H1 (cell line): ENCODE results near the gene HES3. TPM values are rescaled to one million over a fixed set of nuclear protein-coding genes. Genes with fewer than 3 reads are reported as not detected.

Experiments used
- CTCF ChIA-PET: fragments of 300-600 bp; sonication (Branson Sonifier 250); formaldehyde crosslinking; loops from one replicate; lab custom pipeline; 2021; ENCODE audit not compliant: partially characterized antibody; lab: Charles Lee
- POLR2A ChIA-PET: fragments of 300-600 bp; sonication (Branson Sonifier 250); formaldehyde crosslinking; loops from one replicate; lab custom pipeline; 2021; ENCODE audit warnings: inconsistent platforms; ENCODE audit not compliant: partially characterized antibody; lab: Charles Lee
- DNase-seq, 2 experiments: peaks; one replicate each; pipeline versions ENCODE4 v3.0.0 to v3.0.0-alpha.2; 2010 to 2022; ENCODE audit warnings: low spot score in 2 of 2, low read depth in 1 of 2, mixed read lengths in 1 of 2
- FAIRE-seq: peaks from 2 replicates; lab custom pipeline; 2011; peaks lifted over from hg19 to GRCh38; lab: Jason Lieb, UNC
- H2AFZ ChIP-seq: 2 replicates; pipeline ENCODE4 v1.8.1; 2012; ENCODE audit warnings: low read length, inconsistent platforms
- H2AK5ac ChIP-seq: 2 replicates; pipeline ENCODE4 v1.6.1; 2013; ENCODE audit warnings: low read depth, low read length
- H2BK120ac ChIP-seq: replicated peaks from 2 replicates; pipeline ENCODE3; 2013; ENCODE audit warnings: low read depth, low read length, inconsistent platforms
- H2BK12ac ChIP-seq: 2 replicates; pipeline ENCODE4 v1.6.1; 2013; ENCODE audit warnings: low read depth, low read length
- H2BK15ac ChIP-seq: 2 replicates; pipeline ENCODE4 v1.6.1; 2013; ENCODE audit warnings: low read length
- H2BK20ac ChIP-seq: 2 replicates; pipeline ENCODE4 v1.6.1; 2013; ENCODE audit warnings: low read length
- H2BK5ac ChIP-seq: 2 replicates; pipeline ENCODE4 v1.6.1; 2013; ENCODE audit warnings: low read depth, low read length
- H3K14ac ChIP-seq: 2 replicates; pipeline ENCODE4 v1.6.1; 2013; ENCODE audit warnings: inconsistent platforms; ENCODE audit not compliant: insufficient read length
- H3K18ac ChIP-seq: 2 replicates; pipeline ENCODE4 v1.6.1; 2013; ENCODE audit warnings: low read length; ENCODE audit errors: extremely low read depth
- H3K23ac ChIP-seq: 2 replicates; pipeline ENCODE4 v1.6.1; 2013; ENCODE audit warnings: inconsistent platforms; ENCODE audit not compliant: insufficient read length
- H3K23me2 ChIP-seq: 2 replicates; pipeline ENCODE4 v1.6.1; 2013; ENCODE audit warnings: low read depth, low read length
- H3K27ac ChIP-seq: 2 replicates; pipeline ENCODE4 v1.6.1; 2011; ENCODE audit warnings: low read depth, low read length, inconsistent platforms
- H3K27me3 ChIP-seq, 4 experiments: replicated peaks in 1 of 4; 1 replicate in 1 of 4; 2 replicates in 3 of 4; pipeline versions ENCODE4 v1.6.1 to v1.8.1; 2011 to 2013; ENCODE audit warnings: low read length in 3 of 4, mild to moderate bottlenecking in 3 of 4, inconsistent platforms in 2 of 4, mixed read lengths in 2 of 4, moderate library complexity in 1 of 4; ENCODE audit not compliant: control insufficient read depth in 3 of 4, insufficient read depth in 3 of 4; ENCODE audit errors: extremely low read depth in 1 of 4
- H3K36me3 ChIP-seq, 4 experiments: 2 replicates each; pipeline versions ENCODE4 v1.6.1 to v1.8.1; 2011 to 2013; ENCODE audit warnings: mild to moderate bottlenecking in 4 of 4, low read length in 3 of 4, moderate library complexity in 2 of 4, control low read depth in 1 of 4, inconsistent platforms in 1 of 4; ENCODE audit not compliant: insufficient read depth in 4 of 4, control insufficient read depth in 2 of 4
- H3K4ac ChIP-seq: replicated peaks from 2 replicates; pipeline ENCODE3; 2013; ENCODE audit warnings: low read length, low read depth, mixed read lengths, inconsistent platforms; ENCODE audit not compliant: insufficient read length
- H3K4me1 ChIP-seq, 4 experiments: replicated peaks in 1 of 4; 1 replicate in 1 of 4; 2 replicates in 3 of 4; pipeline versions ENCODE4 v1.6.1 to v1.8.1; 2011 to 2013; ENCODE audit warnings: low read length in 3 of 4, inconsistent platforms in 2 of 4, mixed read lengths in 1 of 4; ENCODE audit not compliant: insufficient read depth in 4 of 4, control insufficient read depth in 3 of 4
- H3K4me2 ChIP-seq, 2 experiments: 2 replicates each; pipeline versions ENCODE4 v1.6.1 to v1.8.1; 2011 to 2013; ENCODE audit warnings: low read depth in 2 of 2, low read length in 2 of 2, control low read depth in 1 of 2, inconsistent platforms in 1 of 2, mild to moderate bottlenecking in 1 of 2; ENCODE audit not compliant: insufficient read depth in 1 of 2
- H3K4me3 ChIP-seq, 4 experiments: fragments of 200-600, 300-600 bp in 1 of 4; sonication (generic), shearing (Covaris generic), sonication (Bioruptor Twin) in 1 of 4; 2 replicates each; pipeline versions ENCODE4 v1.5.1 to v1.8.1; 2011 to 2016; ENCODE audit warnings: low read length in 4 of 4, low read depth in 3 of 4, control low read depth in 2 of 4, inconsistent platforms in 2 of 4, mild to moderate bottlenecking in 2 of 4, mixed read lengths in 1 of 4, moderate library complexity in 1 of 4; ENCODE audit not compliant: insufficient read depth in 2 of 4; ENCODE audit errors: extremely low read depth in 1 of 4
- H3K56ac ChIP-seq: replicated peaks from 2 replicates; pipeline ENCODE3; 2013; ENCODE audit warnings: low read depth, mild to moderate bottlenecking, mixed read lengths, low read length, inconsistent platforms; ENCODE audit not compliant: insufficient read length
- H3K79me1 ChIP-seq: 2 replicates; pipeline ENCODE4 v1.6.1; 2013; ENCODE audit warnings: low read depth, low read length, control low read depth
- H3K79me2 ChIP-seq, 2 experiments: 2 replicates each; pipeline versions ENCODE4 v1.6.1 to v1.8.1; 2012 to 2013; ENCODE audit warnings: low read length in 2 of 2, mild to moderate bottlenecking in 2 of 2, inconsistent platforms in 1 of 2; ENCODE audit not compliant: insufficient read depth in 2 of 2, control insufficient read depth in 1 of 2
- H3K9ac ChIP-seq, 4 experiments: replicated peaks in 1 of 4; 1 replicate in 1 of 4; 2 replicates in 3 of 4; pipeline versions ENCODE4 v1.6.1 to v1.8.1; 2011 to 2013; ENCODE audit warnings: low read depth in 3 of 4, low read length in 3 of 4, control low read depth in 2 of 4, mild to moderate bottlenecking in 2 of 4, moderate library complexity in 2 of 4, inconsistent platforms in 1 of 4; ENCODE audit errors: extremely low read depth in 1 of 4
- H3K9me3 ChIP-seq, 2 experiments: 2 replicates each; pipeline versions ENCODE4 v1.6.1 to v1.8.1; 2012 to 2013; ENCODE audit warnings: mild to moderate bottlenecking in 2 of 2, moderate library complexity in 2 of 2, control low read depth in 1 of 2, inconsistent platforms in 1 of 2, low read depth in 1 of 2, low read length in 1 of 2, mixed read lengths in 1 of 2; ENCODE audit not compliant: insufficient read depth in 2 of 2
- H4K20me1 ChIP-seq, 2 experiments: replicated peaks in 1 of 2; 2 replicates each; pipeline versions ENCODE3 to v1.8.1; 2011 to 2013; ENCODE audit warnings: inconsistent platforms in 2 of 2, low read length in 2 of 2, mild to moderate bottlenecking in 1 of 2; ENCODE audit not compliant: insufficient read depth in 2 of 2, control insufficient read depth in 1 of 2
- H4K5ac ChIP-seq: 2 replicates; pipeline ENCODE4 v1.6.1; 2013; ENCODE audit warnings: low read length, low read depth, mixed read lengths, inconsistent platforms; ENCODE audit not compliant: insufficient read length
- H4K8ac ChIP-seq: 2 replicates; pipeline ENCODE4 v1.8.0; 2013; ENCODE audit warnings: mild to moderate bottlenecking, moderate library complexity, low read length, inconsistent platforms; ENCODE audit not compliant: insufficient read depth; ENCODE audit errors: extremely low read depth
- H4K91ac ChIP-seq: replicated peaks from 2 replicates; pipeline ENCODE3; 2013; ENCODE audit warnings: low read length, mixed read lengths, inconsistent platforms; ENCODE audit not compliant: insufficient read length
- BACH1 ChIP-seq: IDR thresholded peaks from 2 replicates; pipeline ENCODE4 v1.6.1; 2012; ENCODE audit warnings: low read length, improper control_type of control experiment
- CBX8 ChIP-seq: fragments of 300-800, 300-1000 bp; sonication (generic); IDR thresholded peaks from 2 replicates; pipeline ENCODE4 v1.7.1; 2016; ENCODE audit warnings: low read depth, low read length, borderline replicate concordance
- CHD1 ChIP-seq: IDR thresholded peaks from 2 replicates; pipeline ENCODE4 v1.6.1; 2012; ENCODE audit warnings: low read depth, low read length, improper control_type of control experiment
- CREB1 ChIP-seq: IDR thresholded peaks from 2 replicates; pipeline ENCODE4 v1.6.1; 2012; ENCODE audit warnings: inconsistent platforms
- MAFK ChIP-seq: IDR thresholded peaks from 2 replicates; pipeline ENCODE4 v1.6.1; 2012; ENCODE audit warnings: low read depth, mild to moderate bottlenecking, improper control_type of control experiment, low read length
- POU5F1 ChIP-seq: IDR thresholded peaks from 2 replicates; pipeline ENCODE4 v1.6.1; 2011; ENCODE audit warnings: low read depth, mild to moderate bottlenecking, low read length, moderate library complexity
- SRF ChIP-seq: IDR thresholded peaks from 2 replicates; pipeline ENCODE4 v1.6.1; 2011; ENCODE audit warnings: mild to moderate bottlenecking, low read depth, low read length, moderate library complexity
- ZNF274 ChIP-seq: IDR thresholded peaks from 2 replicates; pipeline ENCODE4 v1.7.0; 2012; ENCODE audit warnings: low read length, borderline replicate concordance; ENCODE audit errors: extremely low read depth
- WGBS, 2 experiments: shearing (Covaris generic) in 1 of 2; methylation state at CpG; one replicate each; pipeline versions ENCODE4 v1.1.6 to v1.1.7; 2013 to 2015; ENCODE audit warnings: low lambda C conversion rate in 2 of 2, mixed read lengths in 2 of 2, inconsistent platforms in 1 of 2, low coverage in 1 of 2, missing lambda C conversion rate in 1 of 2; ENCODE audit not compliant: insufficient replicate concordance in 2 of 2, insufficient coverage in 1 of 2, insufficient read length in 1 of 2; ENCODE audit errors: extremely low coverage in 1 of 2, missing lambda C conversion rate in 1 of 2; 5-methylcytosine and 5-hydroxymethylcytosine counted together
- polyA plus RNA-seq, 7 experiments: library from polyadenylated mRNA; depleted of rRNA in 3 of 7; stranded (reverse) in 5 of 7; unstranded in 2 of 7; fragments of >200 nt in 5 of 7; fragments of 200-250 nt in 2 of 7; gene quantifications; 1 replicate in 5 of 7; 2 replicates in 1 of 7; 4 replicates in 1 of 7; pipeline versions ENCODE4 v1.2.1 to v1.2.3, GENCODE V29; 2011 to 2013; ENCODE audit warnings: missing spikeins in 2 of 7, mixed read lengths in 2 of 7
- total RNA-seq: library from RNA; stranded (reverse); fragmentation: NEBNext Ultra II Directional; extraction: Animal tissue kit (Norgen Biotek cat#: 25700); gene quantifications from 2 replicates; pipeline ENCODE4 v1.2.1, GENCODE V29; 2021

HES3 gene
- total and polyA plus RNA-seq, 2 of the 8 experiments (the other 6 are each of a cell fraction or from before 2014, with no cell fraction given): 38.8 to 54.3 TPM

GRCh38 chr1:6269720-6270400, 25.9 kb downstream of the HES3 start:
- Histone ChIP-seq H3K9me3 (no peaks in the 10 kb centered on the region), H3K23me2 (no peaks in the 10 kb centered on the region), H3K4me1 (peaks cover 0 to 18% (median 8%) of the 10 kb centered on the region in 4 experiments; a peak in 6 of 7 replicates), H4K8ac (peak overlapping the region; percentile 14; the same call in 1 of the 2 replicates), H3K4me3 (no peak overlapping the region), H2BK15ac (no peak overlapping the region), H2BK5ac (no peak overlapping the region), H4K20me1 (peaks cover 5 to 20% of the 10 kb centered on the region in 2 experiments), H4K91ac (no peak overlapping the region), H3K9ac (no peak overlapping the region), H2BK12ac (no peak overlapping the region), H3K27ac (no peak overlapping the region), H3K79me2 (no peaks in the 10 kb centered on the region), H3K23ac (no peak overlapping the region), H3K27me3 (no peaks in the 10 kb centered on the region), H3K79me1 (no peaks in the 10 kb centered on the region), H3K4me2 (no peak overlapping the region), H4K5ac (no peak overlapping the region), H3K4ac (no peak overlapping the region), H3K14ac (no peak overlapping the region), H3K18ac (no peak overlapping the region), H3K56ac (no peak overlapping the region), H3K36me3 (no peaks in the 10 kb centered on the region; a peak in 2 of 8 replicates), H2BK20ac (no peak overlapping the region), H2BK120ac (no peak overlapping the region), H2AK5ac (no peak overlapping the region), H2AFZ (no peak overlapping the region)
- CTCF ChIA-PET: interaction anchor here (1.1 to 7.0 kb wide), 8 partner anchors 15 to 138 kb away, joined by 3 to 51 read pairs (median 6); no protein-coding TSS in a partner anchor
- WGBS, 2 experiments: 93% methylated on average over 20 of the region's 22 CpGs; no CpG with 5 or more reads in 1 of the 2 experiments
- FAIRE-seq: no peak
- no peak for DNase-seq
- POLR2A ChIA-PET: interaction anchor here (1.4 kb wide), 1 partner anchor 10 kb away, joined by 4 read pairs; no protein-coding TSS in a partner anchor
- TF ChIP-seq CHD1 (no peak), CBX8 (no peak), BACH1 (no peak), POU5F1 (no peak), CREB1 (no peak), MAFK (no peak), ZNF274 (no peak), SRF (no peak)
